GM13977 (cell line): ENCODE data around the gene MAFF.
"Not testable (repeated sequence)": the region's sequence is repeated elsewhere in the genome, so short reads cannot be mapped to it uniquely, and the experiment has no call there.

ENCODE experiments used
- DNase-seq: peaks from one replicate; pipeline ENCODE4 v3.0.0; 2012; ENCODE audit warnings: low spot score
- in situ Hi-C: fragments of 300-500 bp; cut with MboI; formaldehyde crosslinking; loops from one replicate; pipeline ENCODE4 v1.12.0; 2022; ENCODE audit warnings: low sequenced_read_pairs, low pct_unique_long_range_greater_than_20kb, mixed read lengths, inconsistent platforms; ENCODE audit not compliant: unreplicated experiment
- TF ChIP-seq, protein P1 (sequence below): IDR thresholded peaks from 2 replicates; pipeline ENCODE4 v1.5.1; 2012; ENCODE audit warnings: mild to moderate bottlenecking, control low read depth; ENCODE audit not compliant: insufficient read depth; ENCODE audit errors: extremely low read depth, missing control alignments

Gene MAFF

DNA sequence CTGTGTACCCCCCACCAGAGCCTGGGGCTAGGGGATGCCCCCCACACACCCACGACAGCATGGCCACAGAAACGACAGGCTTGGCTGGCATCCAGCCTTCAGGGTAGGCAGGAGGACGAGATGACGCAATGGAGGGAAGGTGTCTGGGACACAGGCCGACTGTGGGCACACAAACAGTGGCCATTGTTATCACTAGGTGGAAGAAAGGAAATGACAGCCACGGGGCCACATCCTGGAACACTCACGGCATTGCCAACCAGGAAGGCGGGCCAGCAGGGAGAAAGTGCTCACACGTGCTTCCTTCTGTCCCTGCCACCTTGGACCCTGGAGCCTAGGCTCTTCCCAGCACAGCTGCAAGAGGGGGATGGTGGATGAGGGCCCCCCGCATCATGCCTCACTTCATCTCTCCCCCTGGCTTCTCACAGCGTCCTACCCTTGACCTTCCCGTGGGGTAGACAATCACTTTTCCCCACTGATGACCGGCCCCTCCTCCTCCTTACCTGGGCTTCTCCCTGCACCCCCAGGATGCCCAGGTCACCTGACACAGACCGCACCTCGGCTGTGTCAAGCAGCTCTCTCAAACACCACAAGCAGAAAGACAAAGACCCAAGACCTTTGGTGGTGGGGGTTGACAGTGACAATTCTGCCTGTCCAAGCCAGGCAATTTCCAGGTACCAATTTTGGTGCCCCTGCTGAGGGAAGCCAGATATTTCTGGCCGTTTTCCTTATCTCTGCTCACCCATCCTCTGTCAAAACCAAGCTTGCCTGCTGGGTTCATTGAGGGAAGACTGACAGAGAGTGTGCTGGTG lies 28.8 kb upstream of the MAFF start:
- TF ChIP-seq, protein P1, sequence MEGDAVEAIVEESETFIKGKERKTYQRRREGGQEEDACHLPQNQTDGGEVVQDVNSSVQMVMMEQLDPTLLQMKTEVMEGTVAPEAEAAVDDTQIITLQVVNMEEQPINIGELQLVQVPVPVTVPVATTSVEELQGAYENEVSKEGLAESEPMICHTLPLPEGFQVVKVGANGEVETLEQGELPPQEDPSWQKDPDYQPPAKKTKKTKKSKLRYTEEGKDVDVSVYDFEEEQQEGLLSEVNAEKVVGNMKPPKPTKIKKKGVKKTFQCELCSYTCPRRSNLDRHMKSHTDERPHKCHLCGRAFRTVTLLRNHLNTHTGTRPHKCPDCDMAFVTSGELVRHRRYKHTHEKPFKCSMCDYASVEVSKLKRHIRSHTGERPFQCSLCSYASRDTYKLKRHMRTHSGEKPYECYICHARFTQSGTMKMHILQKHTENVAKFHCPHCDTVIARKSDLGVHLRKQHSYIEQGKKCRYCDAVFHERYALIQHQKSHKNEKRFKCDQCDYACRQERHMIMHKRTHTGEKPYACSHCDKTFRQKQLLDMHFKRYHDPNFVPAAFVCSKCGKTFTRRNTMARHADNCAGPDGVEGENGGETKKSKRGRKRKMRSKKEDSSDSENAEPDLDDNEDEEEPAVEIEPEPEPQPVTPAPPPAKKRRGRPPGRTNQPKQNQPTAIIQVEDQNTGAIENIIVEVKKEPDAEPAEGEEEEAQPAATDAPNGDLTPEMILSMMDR, result no peak
- in situ Hi-C loops, result no loop called here
- no peak for DNase-seq

DNA sequence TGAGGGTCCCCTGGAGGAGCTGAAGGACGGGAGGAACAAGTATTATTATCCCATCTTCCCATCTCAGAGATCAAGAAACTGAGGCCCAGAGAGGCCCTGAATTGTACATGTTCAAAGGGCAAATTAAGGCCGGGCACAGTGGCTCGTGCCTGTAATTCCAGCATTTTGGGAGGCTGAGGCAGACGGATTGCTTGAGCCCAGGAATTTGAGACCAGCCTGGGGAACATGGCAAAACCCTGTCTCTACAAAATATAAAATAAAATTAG lies 28.2 kb upstream of the MAFF start:
- DNase-seq, result no peak
- in situ Hi-C loops, result no loop called here
- TF ChIP-seq, protein P1, result no peak

DNA sequence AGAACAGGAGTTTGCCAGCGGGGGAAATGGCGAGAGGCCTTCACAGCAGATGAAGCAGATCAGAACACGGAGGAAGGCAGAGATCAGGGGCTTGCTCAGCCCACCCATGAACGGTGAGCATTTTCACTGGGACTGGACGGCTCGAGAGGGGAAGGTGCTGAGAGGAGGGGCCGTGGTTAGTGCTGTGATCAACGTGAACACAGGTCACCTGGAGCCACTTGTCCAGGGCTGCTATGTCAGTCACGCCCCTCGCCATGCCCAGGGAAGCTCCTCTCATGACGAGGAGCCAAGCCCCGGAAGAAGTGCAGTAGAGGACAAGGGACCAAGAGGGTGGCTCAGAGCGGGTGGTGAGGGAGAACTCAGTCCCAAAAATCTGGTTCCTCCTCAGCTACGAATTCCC lies 27.2 kb upstream of the MAFF start:
- TF ChIP-seq, protein P1, result no peak
- no peak for DNase-seq
- in situ Hi-C loops, result no loop called here

DNA sequence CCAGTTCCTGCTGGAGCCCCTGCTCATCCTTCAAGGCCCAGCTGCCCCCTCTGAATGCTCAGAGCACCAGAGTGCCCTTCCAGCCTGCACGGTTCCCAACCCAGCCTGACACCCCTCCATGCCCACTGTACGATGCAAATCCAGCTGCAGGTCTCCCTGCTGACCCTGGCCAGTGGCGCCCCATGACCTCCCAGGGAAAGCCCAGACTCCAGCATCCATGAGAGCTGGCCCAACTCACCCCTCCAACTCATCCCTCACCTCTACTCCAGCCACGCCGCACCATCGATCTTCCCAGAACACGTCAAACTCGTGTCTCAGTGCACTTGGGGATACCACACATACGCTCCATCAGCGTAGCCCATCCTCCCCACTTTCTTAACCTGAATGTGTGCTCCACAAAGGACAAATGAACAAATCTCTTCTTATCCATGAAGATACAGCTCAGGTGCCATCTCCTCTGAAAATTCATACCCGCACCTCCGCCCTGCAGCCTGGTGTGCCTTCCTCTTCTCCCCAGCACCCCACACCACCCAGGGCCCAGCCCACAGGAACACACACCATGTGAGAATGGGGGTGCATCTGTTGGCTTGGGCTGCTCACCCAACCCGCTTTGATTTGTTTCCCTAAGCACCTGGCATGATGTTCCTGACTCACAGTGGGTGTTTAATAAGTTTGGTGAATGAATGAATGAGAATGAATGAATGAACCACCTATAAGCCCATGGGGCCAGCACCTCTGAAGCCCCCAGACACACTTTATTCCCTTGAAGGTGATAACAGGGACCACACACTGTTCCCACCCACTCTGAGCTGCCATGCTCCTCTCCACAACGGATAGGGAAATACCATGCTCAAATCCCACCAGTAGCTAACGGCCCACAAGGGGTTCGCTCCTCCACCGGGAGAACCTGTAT lies 26.3 kb upstream of the MAFF start:
- DNase-seq, result no peak
- in situ Hi-C loops, result no loop called here
- TF ChIP-seq, protein P1, result no peak

DNA sequence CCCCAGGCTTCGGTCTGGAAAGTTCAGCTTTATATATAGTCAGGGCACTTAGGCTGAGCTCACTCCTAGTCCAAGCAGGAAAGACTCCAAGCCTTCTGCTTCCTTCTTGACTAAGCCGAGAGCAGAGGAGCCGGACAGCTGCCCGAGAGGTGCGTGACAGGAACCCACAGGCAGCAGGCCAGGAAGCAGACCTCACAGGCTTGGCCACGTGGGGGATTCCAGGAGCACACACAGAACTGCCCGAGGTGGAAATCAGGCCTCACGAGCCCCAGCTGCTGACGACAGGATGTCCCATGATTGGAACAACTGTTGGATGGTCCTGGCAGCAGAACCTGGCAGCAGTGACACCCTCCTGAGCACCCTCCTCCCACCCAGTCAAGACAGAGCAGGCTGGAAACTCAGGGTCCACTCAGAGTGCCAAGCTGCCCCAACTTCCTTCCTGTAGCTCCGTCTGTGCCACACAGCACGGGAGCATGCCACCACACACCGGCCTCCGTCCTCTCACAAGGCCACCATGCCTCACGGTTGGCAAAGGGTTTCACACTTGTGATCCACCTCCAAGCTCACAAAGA lies 25.5 kb upstream of the MAFF start:
- TF ChIP-seq, protein P1, result peak; percentile 21
- DNase-seq, result peak; percentile 51
- in situ Hi-C loops, result no loop called here

DNA sequence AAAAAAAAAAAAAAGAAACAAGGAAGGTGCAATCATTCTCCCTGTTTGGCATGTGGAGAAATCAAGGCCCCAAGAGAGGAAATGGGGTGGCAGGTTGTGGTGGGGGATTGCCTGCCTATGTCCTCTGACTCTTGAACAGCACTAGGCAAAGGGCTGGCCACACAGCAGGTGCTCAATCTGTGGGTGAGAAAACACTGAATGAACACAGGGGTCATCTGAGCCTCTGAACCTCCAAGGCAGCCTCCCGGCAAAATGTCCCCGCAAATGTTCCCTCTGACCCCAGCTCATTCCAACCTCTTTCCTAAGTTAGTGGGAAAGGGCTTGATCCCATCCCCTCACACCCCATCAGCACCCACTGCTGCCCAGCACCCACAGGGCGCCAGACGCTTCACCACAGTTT lies 24.8 kb upstream of the MAFF start:
- in situ Hi-C loops, result no loop called here
- TF ChIP-seq, protein P1, result no peak
- peak; percentile 23 for DNase-seq

DNA sequence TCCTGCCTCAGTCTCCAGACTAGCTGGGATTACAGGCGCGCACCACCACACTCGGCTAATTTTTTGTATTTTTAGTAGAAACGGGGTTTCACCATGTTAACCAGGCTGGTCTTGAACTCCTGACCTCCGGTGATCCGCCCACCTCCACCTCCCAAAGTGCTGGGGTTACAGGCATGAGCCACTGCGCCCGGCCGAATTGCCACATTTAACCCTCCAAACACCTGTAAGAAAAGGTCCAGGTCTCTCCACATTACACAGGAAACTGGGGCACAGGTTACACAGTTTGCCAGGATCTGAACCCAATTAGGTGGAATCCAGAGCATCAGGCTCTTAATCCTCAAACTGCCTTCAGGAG lies 24.2 kb upstream of the MAFF start:
- in situ Hi-C loops, DNase-seq: not testable (repeated sequence)
